K562 (cell line): Measurements from ENCODE around the gene AIG1. TPM values are rescaled to one million over a fixed set of nuclear protein-coding genes. Genes with fewer than 3 reads are reported as not detected.

Source experiments
- ATAC-seq: fragments of 200-7000 bp; cut with Tn5 transposase; 3 replicates; pipeline ENCODE4 v1.9.1; 2020; ENCODE audit warnings: moderate library complexity
- BruUV-seq: library from RNA; stranded (reverse); fragments of 400-500 nt; replicated peaks from 2 replicates; lab custom pipeline; 2021; lab: Mats Ljungman, UMichigan
- CTCF ChIA-PET: fragments of 300-600 bp; formaldehyde crosslinking; extraction: SDS; loops from one replicate; lab custom pipeline; 2021; ENCODE audit warnings: low intra/inter-chr PET ratio; lab: Yijun Ruan, JAX
- POLR2A ChIA-PET: fragments of 300-600, 350-650 bp; sonication (Branson Sonifier 250); formaldehyde crosslinking; extraction: SDS; loops from one replicate; lab custom pipeline; 2021; ENCODE audit warnings: antibody characterized with exemption, inconsistent platforms; lab: Yijun Ruan, JAX
- DNase-seq, 4 experiments: peaks; one replicate each; pipeline versions ENCODE4 v3.0.0 to v3.0.0-alpha.2; 2011 to 2018; ENCODE audit warnings: low spot score in 3 of 4, mixed read lengths in 3 of 4; ENCODE audit errors: extremely low read depth in 1 of 4
- FAIRE-seq: peaks from 2 replicates; lab custom pipeline; 2011; peaks lifted over from hg19 to GRCh38; lab: Jason Lieb, UNC
- H2AFZ ChIP-seq: 2 replicates; pipeline ENCODE4 v1.6.0; 2011; ENCODE audit warnings: low read depth, low read length, control low read depth, inconsistent platforms
- H3K27ac ChIP-seq: fragments of 200-600 bp; 3 replicates; pipeline ENCODE4 v1.8.0; 2011; ENCODE audit warnings: low read depth, mild to moderate bottlenecking, control low read depth, inconsistent platforms, low read length, moderate library complexity, mixed read lengths; ENCODE audit errors: extremely low read depth
- H3K27me3 ChIP-seq, 2 experiments: fragments of 300-600 bp in 1 of 2; 2 replicates in 1 of 2; 3 replicates in 1 of 2; pipeline versions ENCODE4 v1.6.0 to v1.8.0; 2011; ENCODE audit warnings: inconsistent platforms in 2 of 2, low read length in 2 of 2, mild to moderate bottlenecking in 1 of 2, mixed read lengths in 1 of 2, moderate library complexity in 1 of 2; ENCODE audit not compliant: control insufficient read depth in 2 of 2, insufficient read depth in 2 of 2
- H3K36me3 ChIP-seq: fragments of 300-600 bp; 3 replicates; pipeline ENCODE4 v1.8.0; 2011; ENCODE audit warnings: mild to moderate bottlenecking, low read length, inconsistent platforms; ENCODE audit not compliant: control insufficient read depth, insufficient read depth
- H3K4me1 ChIP-seq, 2 experiments: fragments of 200-600 bp in 1 of 2; replicated peaks in 1 of 2; 2 replicates in 1 of 2; 3 replicates in 1 of 2; pipeline versions ENCODE4 v1.5.1 to v1.8.0; 2011; ENCODE audit warnings: inconsistent platforms in 2 of 2, low read length in 2 of 2, mild to moderate bottlenecking in 1 of 2, mixed read lengths in 1 of 2, moderate library complexity in 1 of 2; ENCODE audit not compliant: control insufficient read depth in 2 of 2, insufficient read depth in 2 of 2
- H3K4me2 ChIP-seq: 2 replicates; pipeline ENCODE4 v1.6.1; 2011; ENCODE audit warnings: low read length, control low read depth, inconsistent platforms, mixed read lengths; ENCODE audit not compliant: insufficient read depth
- H3K4me3 ChIP-seq: fragments of 200-600 bp; sonication (generic), shearing (Covaris generic); 2 replicates; pipeline ENCODE4 v1.5.1; 2016; ENCODE audit warnings: control low read depth, inconsistent platforms
- H3K79me2 ChIP-seq: fragments of 200-600 bp; 3 replicates; pipeline ENCODE4 v1.8.0; 2011; ENCODE audit warnings: low read length, inconsistent platforms; ENCODE audit not compliant: control insufficient read depth, insufficient read depth
- H3K9ac ChIP-seq, 2 experiments: 2 replicates each; pipeline versions ENCODE4 v1.6.0 to v1.6.1; 2011; ENCODE audit warnings: low read depth in 2 of 2, low read length in 2 of 2, control low read depth in 1 of 2, inconsistent platforms in 1 of 2, mild to moderate bottlenecking in 1 of 2, mixed read lengths in 1 of 2; ENCODE audit not compliant: insufficient read depth in 1 of 2
- H3K9me1 ChIP-seq: one replicate; pipeline ENCODE4 v1.6.0; 2011; ENCODE audit warnings: inconsistent platforms, mild to moderate bottlenecking, low read length, moderate library complexity; ENCODE audit not compliant: control insufficient read depth, insufficient read depth
- H3K9me3 ChIP-seq: replicated peaks from 2 replicates; pipeline ENCODE4 v1.5.1; 2011; ENCODE audit warnings: low read depth, low read length, inconsistent platforms; ENCODE audit not compliant: control insufficient read depth, insufficient read depth
- H4K20me1 ChIP-seq: replicated peaks from 2 replicates; pipeline ENCODE4 v1.6.1; 2011; ENCODE audit warnings: low read length, inconsistent platforms, mixed read lengths; ENCODE audit not compliant: control insufficient read depth, insufficient read depth
- AFF4 ChIP-seq: sonication (generic); formaldehyde crosslinking; IDR thresholded peaks from 2 replicates; pipeline ENCODE4 v1.8.0; 2023; ENCODE audit warnings: mild to moderate bottlenecking, missing genetic modification reagents
- L3MBTL2 ChIP-seq: fragments of 450-650 bp; IDR thresholded peaks from 2 replicates; pipeline ENCODE4 v1.6.1; 2016; ENCODE audit warnings: mild to moderate bottlenecking, moderate library complexity
- MED1 ChIP-seq: sonication (generic); formaldehyde crosslinking; IDR thresholded peaks from 2 replicates; pipeline ENCODE4 v1.8.1; 2023; ENCODE audit warnings: missing genetic modification reagents, borderline replicate concordance
- NCOA4 ChIP-seq: fragments of 450-650 bp; IDR thresholded peaks from 2 replicates; pipeline ENCODE4 v1.6.1; 2018; ENCODE audit warnings: mild to moderate bottlenecking; ENCODE audit not compliant: partially characterized antibody
- NR4A1 ChIP-seq, 2 experiments: fragments of 250-450 bp in 1 of 2; fragments of 450-650 bp in 1 of 2; sonication (Bioruptor Pico) in 1 of 2; IDR thresholded peaks; 2 replicates each; pipeline versions ENCODE4 v1.4.0 to v1.6.1; 2016 to 2020; ENCODE audit warnings: mild to moderate bottlenecking in 2 of 2, missing compliant biosample characterization in 1 of 2, missing genetic modification characterization in 1 of 2, moderate library complexity in 1 of 2
- SNIP1 ChIP-seq: fragments of 450-650 bp; IDR thresholded peaks from 2 replicates; pipeline ENCODE4 v1.7.1; 2017; ENCODE audit warnings: low read depth, mild to moderate bottlenecking
- TAF15 ChIP-seq: fragments of 200-400 bp; formaldehyde crosslinking; IDR thresholded peaks from 2 replicates; pipeline ENCODE4 v1.6.1; 2017; ENCODE audit warnings: mild to moderate bottlenecking, low read depth, low read length, moderate library complexity
- TARDBP ChIP-seq: fragments of 450-650 bp; IDR thresholded peaks from 2 replicates; pipeline ENCODE4 v1.6.1; 2016
- ZBED1 ChIP-seq: IDR thresholded peaks from 2 replicates; pipeline ENCODE4 v1.6.1; 2014
- ZBTB33 ChIP-seq: sonication (generic); formaldehyde crosslinking; IDR thresholded peaks from 2 replicates; pipeline ENCODE4 v1.8.1; 2023; ENCODE audit warnings: mild to moderate bottlenecking, missing genetic modification reagents
- ZNF174 ChIP-seq: fragments of 250-450 bp; sonication (Bioruptor Pico); IDR thresholded peaks from 2 replicates; pipeline ENCODE4 v1.4.0; 2020; ENCODE audit warnings: mild to moderate bottlenecking
- ZNF347 ChIP-seq: fragments of 450-650 bp; formaldehyde crosslinking; IDR thresholded peaks from 2 replicates; pipeline ENCODE4 v1.4.0; 2020; ENCODE audit warnings: low read depth, mild to moderate bottlenecking, moderate library complexity
- ZNF408 ChIP-seq: fragments of 250-450 bp; sonication (Bioruptor Pico); IDR thresholded peaks from 2 replicates; pipeline ENCODE4 v1.4.0; 2020; ENCODE audit warnings: low read depth, mild to moderate bottlenecking, moderate library complexity
- ZNF507 ChIP-seq: conservative IDR thresholded peaks from 2 replicates; pipeline ENCODE4 v1.6.1; 2017; ENCODE audit warnings: missing genetic modification characterization, missing compliant biosample characterization
- ZNF75A ChIP-seq: fragments of 450-650 bp; formaldehyde crosslinking; IDR thresholded peaks from 2 replicates; pipeline ENCODE4 v1.4.0; 2020; ENCODE audit warnings: mild to moderate bottlenecking
- WGBS: fragments of 100-300 bp; shearing (Covaris generic); methylation state at CpG from one replicate; pipeline ENCODE4 v1.1.6; 2016; ENCODE audit warnings: low coverage, mixed read lengths; ENCODE audit not compliant: insufficient coverage; ENCODE audit errors: missing lambda C conversion rate; 5-methylcytosine and 5-hydroxymethylcytosine counted together
- in situ Hi-C: fragments of 300-500 bp; cut with MboI; formaldehyde crosslinking; loops from 4 replicates; pipeline ENCODE4 v1.15.0; 2018; ENCODE audit warnings: inconsistent platforms, mixed read lengths
- intact Hi-C: fragments of 100-400 bp; cut with micrococcal nuclease; formaldehyde crosslinking; loops from 2 replicates; pipeline ENCODE4 v1.14.2; 2022
- polyA plus RNA-seq, 8 experiments: library from polyadenylated mRNA; depleted of rRNA in 4 of 8; stranded (reverse) in 5 of 8; unstranded in 3 of 8; fragments of >200 nt; fragmentation: Nextera tagmentation in 2 of 8; fragmentation: Illumina TruSeq in 1 of 8; extraction: Ambion mirVana in 2 of 8; extraction: Trizol in 1 of 8; gene quantifications; 2 replicates each; pipeline versions ENCODE4 v1.2.1 to v1.2.3, GENCODE V29; 2011 to 2014; ENCODE audit warnings: inconsistent platforms in 1 of 8, missing spikeins in 1 of 8
- total RNA-seq, 7 experiments: library from RNA; depleted of rRNA in 6 of 7; stranded (reverse); fragments of >200 nt in 6 of 7; fragmentation: Illumina TruSeq in 2 of 7; extraction: Trizol in 2 of 7; gene quantifications; 2 replicates each; pipeline versions ENCODE4 v1.2.1 to v1.2.3, GENCODE V29; 2011 to 2021; ENCODE audit warnings: low replicate concordance in 1 of 7

The AIG1 gene
- total and polyA plus RNA-seq, 9 of the 15 experiments (the other 6 are each of a cell fraction or from before 2014, with no cell fraction given) = 74.8 to 333 (median 127) TPM

- DNase-seq (no peak), ATAC-seq (peak; percentile 12; the same call in 1 of the 3 replicates), FAIRE-seq (no peak)
- ChIA-PET CTCF (no interaction called here), POLR2A (no interaction called here)
- H3K4me2 ChIP-seq = peak overlapping the region; percentile 27; the same call in 1 of the 2 replicates
- H3K9me1 ChIP-seq = no peaks in the 10 kb centered on the region
- intact Hi-C loops = no loop called here
- H4K20me1 ChIP-seq = no peaks in the 10 kb centered on the region
- H3K4me3 ChIP-seq = no peak overlapping the region
- in situ Hi-C loops = no loop called here
- no peaks in the 10 kb centered on the region for H3K9me3 ChIP-seq
- WGBS = 9% methylated on average over 4 of the region's 4 CpGs
- no peak for TF ChIP-seq NCOA4
- no peak for TF ChIP-seq AFF4 (CRISPR knock-in tag)
- TF ChIP-seq ZBTB33 (CRISPR knock-in tag) = no peak
- TF ChIP-seq ZNF507 (tag) = no peak
- TF ChIP-seq SNIP1 = no peak
- TF ChIP-seq NR4A1 (CRISPR knock-in tag; IDR thresholded peaks at IDR 0.05) = no peak
- no peak for TF ChIP-seq NR4A1 (tag; IDR thresholded peaks at IDR 0.05)
- TF ChIP-seq MED1 (CRISPR knock-in tag) = no peak
- TF ChIP-seq ZBED1 = no peak
- TF ChIP-seq ZNF408 (CRISPR knock-in tag) = no peak
- TF ChIP-seq ZNF174 (CRISPR knock-in tag) = no peak
- TF ChIP-seq ZNF75A (CRISPR knock-in tag) = no peak
- no peak for TF ChIP-seq TARDBP
- TF ChIP-seq L3MBTL2 = no peak
- TF ChIP-seq TAF15 = no peak
- TF ChIP-seq ZNF347 = no peak
- H3K36me3 ChIP-seq = no peaks in the 10 kb centered on the region
- BruUV-seq = no TSS peak
- H3K9ac ChIP-seq = 0 out of 4 replicates have a peak overlapping the region, but pooled peaks of 1 of the 2 experiments have one; percentile 11
- H3K27ac ChIP-seq = no peak overlapping the region
- H2AFZ ChIP-seq = peak overlapping the region; percentile 67
- H3K27me3 ChIP-seq = no peaks in the 10 kb centered on the region
- peaks cover 9% of the 10 kb centered on the region in 2 experiments; a peak in 4 of 5 replicates for H3K4me1 ChIP-seq
- no peaks in the 10 kb centered on the region for H3K79me2 ChIP-seq
Measured at GRCh38 chr6:143039548-143039947, 21.1 kb upstream of the AIG1 start.
